KMS-11 (cell line): Measurements from ENCODE around the gene CCSER1.

Source experiments
- H2AFZ ChIP-seq: fragments of 200-600 bp; sonication (generic); 2 replicates; pipeline ENCODE4 v1.6.1; 2016; ENCODE audit warnings: antibody characterized with exemption, mixed run types, low read depth
- H3K27ac ChIP-seq: fragments of 200-600 bp; sonication (generic); 2 replicates; pipeline ENCODE4 v1.6.1; 2016; ENCODE audit warnings: mild to moderate bottlenecking, mixed run types
- H3K27me3 ChIP-seq: fragments of 200-600 bp; sonication (generic); 2 replicates; pipeline ENCODE4 v1.6.1; 2017; ENCODE audit warnings: mild to moderate bottlenecking, low read depth, mixed run types, moderate library complexity; ENCODE audit not compliant: insufficient read depth
- H3K36me3 ChIP-seq: fragments of 200-600 bp; sonication (generic); 2 replicates; pipeline ENCODE4 v1.6.1; 2017; ENCODE audit warnings: mild to moderate bottlenecking, mixed run types; ENCODE audit not compliant: insufficient read depth
- H3K4me1 ChIP-seq: fragments of 200-600 bp; sonication (generic); 2 replicates; pipeline ENCODE4 v1.6.1; 2016; ENCODE audit warnings: mild to moderate bottlenecking, low read depth, mixed run types; ENCODE audit not compliant: poor library complexity, severe bottlenecking
- H3K4me2 ChIP-seq: fragments of 200-600 bp; sonication (generic); 2 replicates; pipeline ENCODE4 v1.7.0; 2016; ENCODE audit warnings: mild to moderate bottlenecking, mixed run types
- H3K4me3 ChIP-seq: fragments of 200-600 bp; sonication (generic); IDR thresholded peaks from 2 replicates; pipeline ENCODE4 v1.6.1; 2017; ENCODE audit warnings: low read depth, low read length, mixed read lengths; ENCODE audit not compliant: insufficient read depth
- H3K79me2 ChIP-seq: fragments of 200-600 bp; sonication (generic); 2 replicates; pipeline ENCODE4 v1.6.1; 2016; ENCODE audit warnings: low read depth, mixed run types; ENCODE audit not compliant: insufficient read depth
- H3K9ac ChIP-seq: fragments of 200-600 bp; sonication (generic); 2 replicates; pipeline ENCODE4 v1.6.1; 2016; ENCODE audit warnings: mild to moderate bottlenecking, mixed run types
- H4K20me1 ChIP-seq: fragments of 200-600 bp; sonication (generic); 2 replicates; pipeline ENCODE4 v1.6.1; 2016; ENCODE audit warnings: mild to moderate bottlenecking, mixed run types; ENCODE audit not compliant: insufficient read depth
- TF ChIP-seq, protein P1 (sequence below): fragments of 200-600 bp; sonication (generic); conservative IDR thresholded peaks from 2 replicates; pipeline ENCODE4 v1.6.1; 2017; ENCODE audit warnings: low read depth, mild to moderate bottlenecking, antibody characterized with exemption, low read length, moderate library complexity, mixed read lengths

CCSER1 gene

DNA sequence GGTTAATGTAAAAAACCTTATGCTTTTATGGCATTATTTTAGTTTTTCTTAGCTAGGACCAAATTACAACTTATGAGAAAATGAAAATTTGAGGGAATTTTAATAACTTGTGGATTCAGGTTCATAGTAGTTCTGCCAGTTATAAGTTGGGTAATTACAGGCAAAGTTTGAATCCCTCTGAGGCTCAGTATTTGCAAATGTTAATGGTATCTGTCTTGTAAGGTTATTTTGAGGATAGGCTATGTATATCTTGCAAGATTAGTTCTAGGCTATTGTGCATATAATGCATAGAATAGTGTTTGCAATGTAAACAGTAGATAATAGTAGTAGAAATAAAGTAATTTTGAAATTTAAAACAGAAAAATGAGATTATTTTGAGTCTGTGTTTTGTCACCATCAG is 44.7 kb upstream of the CCSER1 start:
- Histone ChIP-seq H3K79me2 (no peaks in the 10 kb centered on the region), H3K4me3 (no peak overlapping the region), H3K4me1 (peaks cover 12% of the 10 kb centered on the region), H3K9ac (no peak overlapping the region), H3K27me3 (peaks cover 3% of the 10 kb centered on the region; the same call in 1 of the 2 replicates), H3K36me3 (no peaks in the 10 kb centered on the region), H3K4me2 (no peak overlapping the region), H4K20me1 (no peaks in the 10 kb centered on the region), H2AFZ (no peak overlapping the region), H3K27ac (no peak overlapping the region)
- TF ChIP-seq, protein P1, sequence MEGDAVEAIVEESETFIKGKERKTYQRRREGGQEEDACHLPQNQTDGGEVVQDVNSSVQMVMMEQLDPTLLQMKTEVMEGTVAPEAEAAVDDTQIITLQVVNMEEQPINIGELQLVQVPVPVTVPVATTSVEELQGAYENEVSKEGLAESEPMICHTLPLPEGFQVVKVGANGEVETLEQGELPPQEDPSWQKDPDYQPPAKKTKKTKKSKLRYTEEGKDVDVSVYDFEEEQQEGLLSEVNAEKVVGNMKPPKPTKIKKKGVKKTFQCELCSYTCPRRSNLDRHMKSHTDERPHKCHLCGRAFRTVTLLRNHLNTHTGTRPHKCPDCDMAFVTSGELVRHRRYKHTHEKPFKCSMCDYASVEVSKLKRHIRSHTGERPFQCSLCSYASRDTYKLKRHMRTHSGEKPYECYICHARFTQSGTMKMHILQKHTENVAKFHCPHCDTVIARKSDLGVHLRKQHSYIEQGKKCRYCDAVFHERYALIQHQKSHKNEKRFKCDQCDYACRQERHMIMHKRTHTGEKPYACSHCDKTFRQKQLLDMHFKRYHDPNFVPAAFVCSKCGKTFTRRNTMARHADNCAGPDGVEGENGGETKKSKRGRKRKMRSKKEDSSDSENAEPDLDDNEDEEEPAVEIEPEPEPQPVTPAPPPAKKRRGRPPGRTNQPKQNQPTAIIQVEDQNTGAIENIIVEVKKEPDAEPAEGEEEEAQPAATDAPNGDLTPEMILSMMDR, result no peak

GRCh38 chr4:90084277-90084966 is 42.8 kb upstream of the CCSER1 start:
- Histone ChIP-seq H3K4me2 (no peak overlapping the region), H3K27ac (no peak overlapping the region), H3K4me3 (no peak overlapping the region), H3K4me1 (peaks cover 12% of the 10 kb centered on the region), H4K20me1 (no peaks in the 10 kb centered on the region), H3K27me3 (peaks cover 3% of the 10 kb centered on the region; the same call in 1 of the 2 replicates), H3K9ac (no peak overlapping the region), H2AFZ (no peak overlapping the region), H3K36me3 (no peaks in the 10 kb centered on the region), H3K79me2 (no peaks in the 10 kb centered on the region)
- TF ChIP-seq, protein P1, result no peak

DNA sequence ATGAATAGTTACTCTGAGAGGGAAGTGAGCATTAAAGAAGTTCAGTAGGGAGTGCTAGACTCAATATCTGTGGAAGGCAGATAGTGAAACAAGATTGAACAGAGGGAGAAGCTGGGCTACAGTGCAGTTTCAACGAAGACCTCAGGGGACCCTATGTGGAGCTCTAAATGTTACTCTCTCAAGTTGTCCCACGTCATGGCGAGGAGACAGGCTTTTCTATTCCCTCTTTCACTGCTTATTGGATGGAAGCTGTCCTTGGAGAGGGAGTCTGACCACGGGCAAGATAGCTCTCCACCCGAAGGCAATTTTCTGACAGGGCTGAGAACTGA is 42.3 kb upstream of the CCSER1 start:
- Histone ChIP-seq H3K4me3 (no peak overlapping the region), H3K4me2 (no peak overlapping the region), H3K79me2 (no peaks in the 10 kb centered on the region), H3K4me1 (peaks cover 9% of the 10 kb centered on the region), H3K27me3 (peaks cover 3% of the 10 kb centered on the region; the same call in 1 of the 2 replicates), H3K27ac (no peak overlapping the region), H2AFZ (no peak overlapping the region), H4K20me1 (no peaks in the 10 kb centered on the region), H3K36me3 (no peaks in the 10 kb centered on the region), H3K9ac (no peak overlapping the region)
- TF ChIP-seq, protein P1, result no peak

DNA sequence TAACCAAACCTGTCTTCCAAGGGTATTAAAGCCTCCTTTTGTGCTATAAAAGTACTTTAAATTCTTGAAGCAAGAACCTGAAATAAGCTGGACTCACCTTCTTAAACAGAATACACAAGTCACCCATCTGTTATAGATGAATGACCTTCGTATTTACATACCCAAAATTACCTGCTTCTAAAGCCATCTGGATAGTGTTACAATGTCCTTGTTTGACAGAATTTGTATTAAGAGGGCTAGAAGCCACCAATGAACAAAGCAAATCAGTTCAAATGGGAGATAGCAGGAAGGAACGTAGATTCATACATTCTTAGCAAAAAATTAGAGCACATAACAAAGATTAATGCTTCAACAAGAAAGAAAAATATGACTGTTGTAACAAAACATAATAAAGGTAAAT is 33.7 kb upstream of the CCSER1 start:
- Histone ChIP-seq H3K4me3 (no peak overlapping the region), H3K36me3 (no peaks in the 10 kb centered on the region), H2AFZ (no peak overlapping the region), H3K27me3 (no peaks in the 10 kb centered on the region), H3K27ac (no peak overlapping the region), H3K4me1 (no peaks in the 10 kb centered on the region), H3K79me2 (no peaks in the 10 kb centered on the region), H3K9ac (no peak overlapping the region), H3K4me2 (no peak overlapping the region), H4K20me1 (no peaks in the 10 kb centered on the region)
- TF ChIP-seq, protein P1, result no peak
